H9 (cell line): ENCODE results near the gene HELT. TPM values are rescaled to one million over a fixed set of nuclear protein-coding genes. Genes with fewer than 3 reads are reported as not detected.

Experiments used
- DNase-seq: peaks from one replicate; pipeline ENCODE4 v3.0.0-alpha.2; 2017
- H2AFZ ChIP-seq: one replicate; pipeline ENCODE4 v1.6.1; 2013; ENCODE audit warnings: mild to moderate bottlenecking, low read length, control low read depth, moderate library complexity
- H2AK5ac ChIP-seq: 2 replicates; pipeline ENCODE4 v1.6.1; 2013; ENCODE audit warnings: low read length, control low read depth, mixed read lengths; ENCODE audit not compliant: insufficient read length
- H2BK120ac ChIP-seq: one replicate; pipeline ENCODE4 v1.6.1; 2013; ENCODE audit warnings: low read depth, mild to moderate bottlenecking, low read length, control low read depth, inconsistent platforms; ENCODE audit not compliant: poor library complexity, severe bottlenecking
- H2BK12ac ChIP-seq: 2 replicates; pipeline ENCODE4 v1.6.1; 2013; ENCODE audit warnings: low read length, control low read depth, mixed read lengths, low read depth; ENCODE audit not compliant: insufficient read length
- H2BK15ac ChIP-seq: 2 replicates; pipeline ENCODE4 v1.6.1; 2013; ENCODE audit warnings: low read depth, low read length, control low read depth
- H2BK20ac ChIP-seq: one replicate; pipeline ENCODE4 v1.6.1; 2013; ENCODE audit warnings: low read depth, mild to moderate bottlenecking, low read length, control low read depth, inconsistent platforms; ENCODE audit not compliant: poor library complexity, severe bottlenecking
- H2BK5ac ChIP-seq: 2 replicates; pipeline ENCODE4 v1.6.1; 2013; ENCODE audit warnings: low read length, control low read depth, mixed read lengths; ENCODE audit not compliant: insufficient read length
- H3K14ac ChIP-seq: 2 replicates; pipeline ENCODE4 v1.6.1; 2013; ENCODE audit warnings: low read length, control low read depth; ENCODE audit not compliant: insufficient read depth
- H3K18ac ChIP-seq: 2 replicates; pipeline ENCODE4 v1.6.1; 2013; ENCODE audit warnings: low read depth, mild to moderate bottlenecking, mixed read lengths, low read length, control low read depth; ENCODE audit not compliant: insufficient read length
- H3K23ac ChIP-seq: 2 replicates; pipeline ENCODE4 v1.6.1; 2013; ENCODE audit warnings: low read length, control low read depth, mixed read lengths, low read depth; ENCODE audit not compliant: insufficient read length
- H3K23me2 ChIP-seq: 2 replicates; pipeline ENCODE4 v1.6.1; 2013; ENCODE audit warnings: low read depth, mild to moderate bottlenecking, mixed read lengths, low read length, control low read depth; ENCODE audit not compliant: insufficient read length, poor library complexity, severe bottlenecking
- H3K27ac ChIP-seq: 2 replicates; pipeline ENCODE4 v1.5.1; 2013; ENCODE audit warnings: low read length, control low read depth, mixed read lengths, low read depth; ENCODE audit not compliant: insufficient read length
- H3K27me3 ChIP-seq: 2 replicates; pipeline ENCODE4 v1.6.1; 2013; ENCODE audit warnings: low read length, control low read depth, inconsistent platforms; ENCODE audit not compliant: insufficient read depth
- H3K4ac ChIP-seq: 2 replicates; pipeline ENCODE4 v1.6.1; 2013; ENCODE audit warnings: low read depth, mild to moderate bottlenecking, control low read depth, inconsistent platforms, low read length, moderate library complexity
- H3K4me1 ChIP-seq: 2 replicates; pipeline ENCODE4 v1.6.1; 2013; ENCODE audit warnings: low read length, control low read depth, inconsistent platforms; ENCODE audit not compliant: insufficient read depth
- H3K4me2 ChIP-seq: 2 replicates; pipeline ENCODE4 v1.6.1; 2013; ENCODE audit warnings: low read length, control low read depth, mixed read lengths; ENCODE audit not compliant: insufficient read length, insufficient read depth
- H3K56ac ChIP-seq: 2 replicates; pipeline ENCODE4 v1.6.1; 2013; ENCODE audit warnings: low read depth, mild to moderate bottlenecking, mixed read lengths, low read length, control low read depth; ENCODE audit not compliant: insufficient read length
- H3K79me1 ChIP-seq: 2 replicates; pipeline ENCODE4 v1.6.1; 2013; ENCODE audit warnings: low read depth, mild to moderate bottlenecking, moderate library complexity, low read length, control low read depth, inconsistent platforms; ENCODE audit not compliant: insufficient read depth, poor library complexity, severe bottlenecking
- H3K79me2 ChIP-seq: 2 replicates; pipeline ENCODE4 v1.6.1; 2013; ENCODE audit warnings: low read length, control low read depth, inconsistent platforms; ENCODE audit not compliant: insufficient read depth
- H3K9ac ChIP-seq: 2 replicates; pipeline ENCODE4 v1.6.1; 2013; ENCODE audit warnings: low read length, control low read depth, mixed read lengths; ENCODE audit not compliant: insufficient read length; ENCODE audit errors: extremely low read depth
- H3K9me3 ChIP-seq: one replicate; pipeline ENCODE4 v1.6.1; 2013; ENCODE audit warnings: low read depth, low read length, inconsistent platforms; ENCODE audit not compliant: control insufficient read depth
- H3T11ph ChIP-seq: one replicate; pipeline ENCODE4 v1.6.1; 2013; ENCODE audit warnings: mild to moderate bottlenecking, low read length, control low read depth, inconsistent platforms
- H4K20me1 ChIP-seq: one replicate; pipeline ENCODE4 v1.6.1; 2013; ENCODE audit not compliant: control insufficient read depth, insufficient read length, insufficient read depth
- H4K5ac ChIP-seq: 2 replicates; pipeline ENCODE4 v1.6.1; 2013; ENCODE audit warnings: low read depth, mild to moderate bottlenecking, mixed read lengths, low read length, control low read depth; ENCODE audit not compliant: insufficient read length
- H4K8ac ChIP-seq: replicated peaks from 2 replicates; pipeline ENCODE4 v1.6.1; 2013; ENCODE audit warnings: low read length, control low read depth, mixed read lengths, low read depth; ENCODE audit not compliant: insufficient read length
- H4K91ac ChIP-seq: 2 replicates; pipeline ENCODE4 v1.6.1; 2013; ENCODE audit warnings: low read depth, mild to moderate bottlenecking, moderate library complexity, mixed read lengths, low read length, control low read depth; ENCODE audit not compliant: insufficient read length
- H3K27ac Mint-ChIP-seq, 3 experiments: 2 replicates in 2 of 3; 3 replicates in 1 of 3; pipeline ENCODE4 v1.8.0; 2020 to 2021; ENCODE audit warnings: mixed read lengths in 3 of 3, mild to moderate bottlenecking in 1 of 3, moderate library complexity in 1 of 3
- H3K27me3 Mint-ChIP-seq: 2 replicates; pipeline ENCODE4 v1.8.0; 2021; ENCODE audit warnings: low read depth, mild to moderate bottlenecking, moderate library complexity, mixed read lengths
- H3K36me3 Mint-ChIP-seq, 3 experiments: 2 replicates in 2 of 3; 3 replicates in 1 of 3; pipeline ENCODE4 v1.8.0; 2020 to 2021; ENCODE audit warnings: low read depth in 3 of 3, mixed read lengths in 3 of 3; ENCODE audit not compliant: insufficient read depth in 1 of 3
- H3K4me1 Mint-ChIP-seq, 2 experiments: 2 replicates each; pipeline ENCODE4 v1.8.0; 2020; ENCODE audit warnings: mixed read lengths in 2 of 2
- H3K4me3 Mint-ChIP-seq, 2 experiments: 2 replicates in 1 of 2; 3 replicates in 1 of 2; pipeline ENCODE4 v1.8.0; 2020 to 2021; ENCODE audit warnings: mild to moderate bottlenecking in 2 of 2, mixed read lengths in 2 of 2, moderate library complexity in 1 of 2
- H3K9me3 Mint-ChIP-seq, 2 experiments: 2 replicates in 1 of 2; 3 replicates in 1 of 2; pipeline ENCODE4 v1.8.0; 2020; ENCODE audit warnings: mild to moderate bottlenecking in 2 of 2, mixed read lengths in 2 of 2, moderate library complexity in 1 of 2
- WGBS: extraction: QIAGEN DNeasy Blood & Tissue Kit; methylation state at CpG from one replicate; pipeline ENCODE4 v1.1.7; 2013; ENCODE audit warnings: missing lambda C conversion rate, low lambda C conversion rate, mixed read lengths; ENCODE audit not compliant: insufficient read length; ENCODE audit errors: extremely low coverage; 5-methylcytosine and 5-hydroxymethylcytosine counted together
- total RNA-seq: library from RNA; stranded (reverse); gene quantifications from 2 replicates; pipeline ENCODE4 v1.2.1, GENCODE V29; 2021
- TF ChIP-seq, protein P1 (sequence below): fragments of 200-600 bp; sonication (generic); conservative IDR thresholded peaks from 3 replicates; pipeline ENCODE4 v1.8.0; 2021; ENCODE audit warnings: antibody characterized with exemption, mild to moderate bottlenecking

The HELT gene
- total RNA-seq, 1 experiment from 2014 or later, result not detected

DNA sequence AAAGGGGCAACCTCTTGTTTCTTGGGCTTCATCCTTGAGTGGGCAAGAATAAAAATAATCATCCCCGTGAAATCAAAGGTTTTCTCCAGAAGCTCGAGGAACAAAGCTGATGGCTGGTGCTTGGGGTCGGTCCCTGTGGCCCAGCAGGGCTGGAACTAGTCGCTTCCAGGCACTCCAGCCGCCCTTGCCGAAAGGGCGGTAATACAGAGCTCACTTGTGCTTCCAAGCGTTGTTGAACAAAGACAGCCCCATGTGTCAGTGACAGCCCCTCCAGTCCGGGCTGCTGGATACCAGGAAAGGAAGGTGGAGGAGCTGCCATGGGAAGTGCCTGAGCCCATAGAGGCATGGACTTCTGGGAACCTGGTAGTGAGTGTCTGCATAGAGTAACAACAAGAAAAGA is 5.2 kb downstream of the HELT start:
- Mint-ChIP-seq H3K36me3 (no peaks in the 10 kb centered on the region), H3K9me3 (peaks cover 0 to 7% of the 10 kb centered on the region in 2 experiments; a peak in 4 of 5 replicates), H3K27me3 (peaks cover 99% of the 10 kb centered on the region), H3K27ac (no peak overlapping the region), H3K4me1 (peaks cover 23 to 33% of the 10 kb centered on the region in 2 experiments), H3K4me3 (no peak overlapping the region)
- Histone ChIP-seq H3K14ac (no peak overlapping the region), H3K4ac (no peak overlapping the region), H2BK12ac (no peak overlapping the region), H2BK5ac (no peak overlapping the region), H2AFZ (no peak overlapping the region), H3K23me2 (peaks cover 7% of the 10 kb centered on the region), H3K27ac (no peak overlapping the region), H3K27me3 (peaks cover 73% of the 10 kb centered on the region), H3K9ac (no peak overlapping the region), H3T11ph (no peak overlapping the region), H2BK15ac (no peak overlapping the region), H3K4me2 (no peak overlapping the region), H2AK5ac (no peak overlapping the region), H4K8ac (no peak overlapping the region), H3K79me2 (no peaks in the 10 kb centered on the region), H3K56ac (no peak overlapping the region), H3K79me1 (no peaks in the 10 kb centered on the region), H2BK20ac (no peak overlapping the region), H2BK120ac (no peak overlapping the region), H3K9me3 (no peaks in the 10 kb centered on the region), H3K23ac (no peak overlapping the region), H4K5ac (no peak overlapping the region), H3K4me1 (no peaks in the 10 kb centered on the region), H4K91ac (no peak overlapping the region), H4K20me1 (no peaks in the 10 kb centered on the region), H3K18ac (no peak overlapping the region)
- DNase-seq, result no peak
- WGBS, result no CpG with 5 or more reads among the region's 9 CpGs
- TF ChIP-seq, protein P1, sequence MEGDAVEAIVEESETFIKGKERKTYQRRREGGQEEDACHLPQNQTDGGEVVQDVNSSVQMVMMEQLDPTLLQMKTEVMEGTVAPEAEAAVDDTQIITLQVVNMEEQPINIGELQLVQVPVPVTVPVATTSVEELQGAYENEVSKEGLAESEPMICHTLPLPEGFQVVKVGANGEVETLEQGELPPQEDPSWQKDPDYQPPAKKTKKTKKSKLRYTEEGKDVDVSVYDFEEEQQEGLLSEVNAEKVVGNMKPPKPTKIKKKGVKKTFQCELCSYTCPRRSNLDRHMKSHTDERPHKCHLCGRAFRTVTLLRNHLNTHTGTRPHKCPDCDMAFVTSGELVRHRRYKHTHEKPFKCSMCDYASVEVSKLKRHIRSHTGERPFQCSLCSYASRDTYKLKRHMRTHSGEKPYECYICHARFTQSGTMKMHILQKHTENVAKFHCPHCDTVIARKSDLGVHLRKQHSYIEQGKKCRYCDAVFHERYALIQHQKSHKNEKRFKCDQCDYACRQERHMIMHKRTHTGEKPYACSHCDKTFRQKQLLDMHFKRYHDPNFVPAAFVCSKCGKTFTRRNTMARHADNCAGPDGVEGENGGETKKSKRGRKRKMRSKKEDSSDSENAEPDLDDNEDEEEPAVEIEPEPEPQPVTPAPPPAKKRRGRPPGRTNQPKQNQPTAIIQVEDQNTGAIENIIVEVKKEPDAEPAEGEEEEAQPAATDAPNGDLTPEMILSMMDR, result no peak
